Ishikawa (cell line): ENCODE results near the gene RNF181.

Experiments
- CEBPB ChIP-seq: IDR thresholded peaks from 2 replicates; pipeline ENCODE4 v1.6.1; 2012
- EP300 ChIP-seq: IDR thresholded peaks from 2 replicates; pipeline ENCODE4 v1.6.1; 2012; ENCODE audit warnings: borderline replicate concordance
- FOXM1 ChIP-seq: IDR thresholded peaks from 2 replicates; pipeline ENCODE4 v1.6.1; 2012; ENCODE audit warnings: low read depth, borderline replicate concordance
- NFIC ChIP-seq: IDR thresholded peaks from 2 replicates; pipeline ENCODE4 v1.6.1; 2012
- RAD21 ChIP-seq: IDR thresholded peaks from 2 replicates; pipeline ENCODE4 v1.6.1; 2012; ENCODE audit warnings: low read depth
- REST ChIP-seq: IDR thresholded peaks from 2 replicates; pipeline ENCODE4 v1.6.1; 2012; ENCODE audit warnings: low read depth, mild to moderate bottlenecking
- TAF1 ChIP-seq: IDR thresholded peaks from 2 replicates; pipeline ENCODE4 v1.6.1; 2012; ENCODE audit warnings: low read depth, mild to moderate bottlenecking
- YY1 ChIP-seq: IDR thresholded peaks from 2 replicates; pipeline ENCODE4 v1.6.1; 2012; ENCODE audit warnings: low read depth

- no peak for TF ChIP-seq YY1
- no peak for TF ChIP-seq EP300
- no peak for TF ChIP-seq CEBPB
- no peak for TF ChIP-seq NFIC
- no peak for TF ChIP-seq TAF1
- no peak for TF ChIP-seq RAD21
- TF ChIP-seq REST: no peak
- TF ChIP-seq FOXM1: no peak
Observed at GRCh38 chr2:85600235-85600575, 4.7 kb downstream of the RNF181 start.
